C1 segment of cervical spinal cord (tissue), 14 donors: ENCODE data around the gene NLN.
"Not testable (repeated sequence)": the region's sequence is repeated elsewhere in the genome, so short reads cannot be mapped to it uniquely, and the experiment has no call there.

Experiments
- DNase-seq, 14 donors: peaks; one replicate each; lab custom pipeline; 2025; lab: John Stamatoyannopoulos, UW

The NLN gene

GRCh38 chr5:65871776-65872175 lies 149.8 kb downstream of the NLN start:
- not testable (repeated sequence) for DNase-seq

GRCh38 chr5:65873181-65873750 lies 151.3 kb downstream of the NLN start:
- DNase-seq, result no peak

- no peak for DNase-seq
Measured at GRCh38 chr5:65874241-65874640, 152.2 kb downstream of the NLN start.

GRCh38 chr5:65876496-65876895 lies 154.5 kb downstream of the NLN start:
- no peak for DNase-seq

GRCh38 chr5:65876970-65877369 lies 155.0 kb downstream of the NLN start:
- DNase-seq, result no peak
